Measurements from ENCODE around the gene NRXN3. TPM values are rescaled to one million over a fixed set of nuclear protein-coding genes. Genes with fewer than 3 reads are reported as not detected.

Gene NRXN3
- total and polyA plus RNA-seq, 2 donors (not counting 1 experiment from before 2014, with no cell fraction given): not detected

DNA sequence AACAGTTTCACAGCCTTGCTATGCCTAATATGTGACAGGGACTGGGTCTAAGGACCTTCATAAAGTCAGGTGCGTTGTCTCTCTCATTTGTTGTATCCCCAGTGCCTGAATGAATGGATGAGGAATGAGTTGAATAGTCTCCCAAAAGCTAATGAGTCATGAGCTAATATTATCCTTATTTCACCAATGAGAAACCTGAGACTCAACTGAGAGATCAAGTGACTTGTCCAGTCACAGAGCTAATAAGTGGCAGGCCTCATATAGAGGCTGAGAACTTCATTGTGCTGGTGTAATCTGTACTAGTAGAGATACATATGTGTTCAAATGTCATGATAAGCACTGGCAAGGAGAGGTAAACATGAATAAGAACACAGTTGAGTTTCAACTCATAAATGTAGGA, 612.4 kb downstream of the NRXN3 start:
- Mint-ChIP-seq H3K27me3 (peaks cover 3% of the 10 kb centered on the region), H3K4me3 (no peak overlapping the region), H3K27ac (no peak overlapping the region), H3K4me1 (no peaks in the 10 kb centered on the region), H3K9me3 (ENCODE audit: insufficient read depth) (peaks cover 6% of the 10 kb centered on the region)
- ATAC-seq (ENCODE audit: low read depth): no peak
- no CpG with 5 or more reads among the region's 1 CpG for WGBS (ENCODE audit: insufficient coverage)
- Histone ChIP-seq H3K36me3 (replicated peaks in 1 of 2; ENCODE audit: control extremely low read depth in 1 of 2, control insufficient read depth in 1 of 2, extremely low read depth in 1 of 2, insufficient read depth in 2 of 2, low read length in 1 of 2) (no peaks in the 10 kb centered on the region), H3K27me3 (replicated peaks in 1 of 4; ENCODE audit: control extremely low read depth in 1 of 4, control insufficient read depth in 3 of 4, insufficient read depth in 4 of 4, low read length in 3 of 4) (no peaks in the 10 kb centered on the region), H4K20me1 (ENCODE audit: control insufficient read depth, insufficient read depth, low read length, poor library complexity, severe bottlenecking) (no peaks in the 10 kb centered on the region), H3K4me1 (ENCODE audit: control insufficient read depth in 2 of 2, insufficient read depth in 2 of 2, low read length in 2 of 2) (no peaks in the 10 kb centered on the region), H3K9ac (ENCODE audit: low read length) (no peak overlapping the region), H3K4me2 (replicated peaks; ENCODE audit: low read depth, low read length, poor library complexity, severe bottlenecking) (no peak overlapping the region), H2AFZ (ENCODE audit: insufficient read depth, low read depth, low read length, poor library complexity, severe bottlenecking) (no peak overlapping the region), H3K27ac (ENCODE audit: low read length in 2 of 2) (no peak overlapping the region), H3K4me3 (ENCODE audit: control extremely low read depth in 1 of 5, extremely low read depth in 1 of 5, insufficient read depth in 1 of 5, low read depth in 2 of 5, low read length in 4 of 5) (no peak overlapping the region), H3K79me2 (ENCODE audit: control insufficient read depth, insufficient read depth, low read length) (no peaks in the 10 kb centered on the region), H3K9me3 (ENCODE audit: control extremely low read depth in 1 of 3, control insufficient read depth in 2 of 3, insufficient read depth in 1 of 3, low read length in 2 of 3) (peaks cover 0 to 3% (median 0%) of the 10 kb centered on the region in 3 donors)
- ChIA-PET CTCF (no interaction called here), POLR2A (no interaction called here)
- TF ChIP-seq EZH2 (IDR thresholded peaks at IDR 0.05; ENCODE audit: borderline replicate concordance, insufficient read depth, low read depth, low read length, poor library complexity, severe bottlenecking): no peak
- TF ChIP-seq, protein P1, sequence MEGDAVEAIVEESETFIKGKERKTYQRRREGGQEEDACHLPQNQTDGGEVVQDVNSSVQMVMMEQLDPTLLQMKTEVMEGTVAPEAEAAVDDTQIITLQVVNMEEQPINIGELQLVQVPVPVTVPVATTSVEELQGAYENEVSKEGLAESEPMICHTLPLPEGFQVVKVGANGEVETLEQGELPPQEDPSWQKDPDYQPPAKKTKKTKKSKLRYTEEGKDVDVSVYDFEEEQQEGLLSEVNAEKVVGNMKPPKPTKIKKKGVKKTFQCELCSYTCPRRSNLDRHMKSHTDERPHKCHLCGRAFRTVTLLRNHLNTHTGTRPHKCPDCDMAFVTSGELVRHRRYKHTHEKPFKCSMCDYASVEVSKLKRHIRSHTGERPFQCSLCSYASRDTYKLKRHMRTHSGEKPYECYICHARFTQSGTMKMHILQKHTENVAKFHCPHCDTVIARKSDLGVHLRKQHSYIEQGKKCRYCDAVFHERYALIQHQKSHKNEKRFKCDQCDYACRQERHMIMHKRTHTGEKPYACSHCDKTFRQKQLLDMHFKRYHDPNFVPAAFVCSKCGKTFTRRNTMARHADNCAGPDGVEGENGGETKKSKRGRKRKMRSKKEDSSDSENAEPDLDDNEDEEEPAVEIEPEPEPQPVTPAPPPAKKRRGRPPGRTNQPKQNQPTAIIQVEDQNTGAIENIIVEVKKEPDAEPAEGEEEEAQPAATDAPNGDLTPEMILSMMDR (IDR thresholded peaks at IDR 0.05): no peak
- intact Hi-C loops (cut with micrococcal nuclease): no loop called here
- DNase-seq: no peak

DNA sequence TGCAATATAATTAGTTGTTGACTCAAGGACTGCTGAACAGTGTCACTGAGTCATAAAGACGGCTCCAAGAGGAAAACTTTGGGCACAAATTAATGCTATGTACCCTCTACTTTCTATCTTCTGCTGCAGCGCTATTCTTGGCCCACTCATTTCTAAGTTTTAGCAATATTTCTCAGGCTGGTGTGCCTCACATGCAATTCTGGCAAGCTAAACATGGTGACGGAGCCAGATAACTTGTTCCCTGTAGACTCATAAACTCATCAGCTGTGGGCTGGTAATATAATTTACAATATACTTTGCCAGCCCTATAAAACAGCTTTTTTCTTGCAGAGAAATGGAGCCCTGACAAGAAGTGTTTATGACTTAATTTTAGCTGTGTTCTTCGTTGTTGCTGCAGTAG, 615.1 kb downstream of the NRXN3 start:
- Histone ChIP-seq H3K79me2 (ENCODE audit: control insufficient read depth, insufficient read depth, low read length) (no peaks in the 10 kb centered on the region), H3K4me1 (ENCODE audit: control insufficient read depth in 2 of 2, insufficient read depth in 2 of 2, low read length in 2 of 2) (no peaks in the 10 kb centered on the region), H3K9me3 (ENCODE audit: control extremely low read depth in 1 of 3, control insufficient read depth in 2 of 3, insufficient read depth in 1 of 3, low read length in 2 of 3) (peaks cover 0 to 3% (median 0%) of the 10 kb centered on the region in 3 donors), H2AFZ (ENCODE audit: insufficient read depth, low read depth, low read length, poor library complexity, severe bottlenecking) (no peak overlapping the region), H3K9ac (ENCODE audit: low read length) (no peak overlapping the region), H3K36me3 (replicated peaks in 1 of 2; ENCODE audit: control extremely low read depth in 1 of 2, control insufficient read depth in 1 of 2, extremely low read depth in 1 of 2, insufficient read depth in 2 of 2, low read length in 1 of 2) (no peaks in the 10 kb centered on the region), H3K4me3 (ENCODE audit: control extremely low read depth in 1 of 5, extremely low read depth in 1 of 5, insufficient read depth in 1 of 5, low read depth in 2 of 5, low read length in 4 of 5) (no peak overlapping the region), H3K27me3 (replicated peaks in 1 of 4; ENCODE audit: control extremely low read depth in 1 of 4, control insufficient read depth in 3 of 4, insufficient read depth in 4 of 4, low read length in 3 of 4) (no peaks in the 10 kb centered on the region), H3K27ac (ENCODE audit: low read length in 2 of 2) (no peak overlapping the region), H4K20me1 (ENCODE audit: control insufficient read depth, insufficient read depth, low read length, poor library complexity, severe bottlenecking) (no peaks in the 10 kb centered on the region), H3K4me2 (replicated peaks; ENCODE audit: low read depth, low read length, poor library complexity, severe bottlenecking) (no peak overlapping the region)
- intact Hi-C loops (cut with micrococcal nuclease): no loop called here
- no peak overlapping the region for H3K27ac Mint-ChIP-seq
- TF ChIP-seq, protein P1 (IDR thresholded peaks at IDR 0.05): no peak
- H3K27me3 Mint-ChIP-seq: no peaks in the 10 kb centered on the region
- H3K4me3 Mint-ChIP-seq: no peak overlapping the region
- peaks cover 2% of the 10 kb centered on the region for H3K9me3 Mint-ChIP-seq (ENCODE audit: insufficient read depth)
- H3K4me1 Mint-ChIP-seq: no peaks in the 10 kb centered on the region
- ATAC-seq (ENCODE audit: low read depth): no peak
- ChIA-PET POLR2A (no interaction called here), CTCF (no interaction called here)
- WGBS (ENCODE audit: insufficient coverage): 90% methylated on average over 3 of the region's 4 CpGs
- no peak for DNase-seq
